ENCODE data around the gene HCRT. TPM values are rescaled to one million over a fixed set of nuclear protein-coding genes. Genes with fewer than 3 reads are reported as not detected.
"Not testable (repeated sequence)": the region's sequence is repeated elsewhere in the genome, so short reads cannot be mapped to it uniquely, and the experiment has no call there.

The HCRT gene
- polyA plus RNA-seq, 1 donor from 2014 or later: not detected

- H3K4me2 ChIP-seq (ENCODE audit: low read length): no peak overlapping the region
- H3K9me3 ChIP-seq (ENCODE audit: low read length): no peaks in the 10 kb centered on the region
- H3K36me3 ChIP-seq (ENCODE audit: insufficient read depth, low read length): no peaks in the 10 kb centered on the region
- H3K9ac ChIP-seq (ENCODE audit: low read length): no peak overlapping the region
- TF ChIP-seq EP300 (conservative IDR thresholded peaks at IDR 0.05; ENCODE audit: poor library complexity, severe bottlenecking): no peak
- TF ChIP-seq CTCF (IDR thresholded peaks at IDR 0.05; ENCODE audit: poor library complexity, severe bottlenecking): no peak
- TF ChIP-seq MXI1 (conservative IDR thresholded peaks at IDR 0.05; ENCODE audit: poor library complexity, severe bottlenecking): no peak
- no peak for TF ChIP-seq REST (IDR thresholded peaks at IDR 0.05; ENCODE audit: borderline replicate concordance)
- TF ChIP-seq TAF1 (IDR thresholded peaks at IDR 0.05; ENCODE audit: low read depth): no peak
- no peak for TF ChIP-seq EZH2 (IDR thresholded peaks at IDR 0.05; ENCODE audit: borderline replicate concordance, insufficient read depth, low read length, poor library complexity, severe bottlenecking)
- TF ChIP-seq POLR2AphosphoS5 (IDR thresholded peaks at IDR 0.05): no peak
- TF ChIP-seq RAD21 (conservative IDR thresholded peaks at IDR 0.05): no peak
- TF ChIP-seq SMC3 (conservative IDR thresholded peaks at IDR 0.05; ENCODE audit: poor library complexity): no peak
- peaks cover 11% of the 10 kb centered on the region for H3K79me2 ChIP-seq (replicated peaks; ENCODE audit: insufficient read depth, low read length)
- H3K4me3 ChIP-seq (ENCODE audit: low read length): no peak overlapping the region
- no peak overlapping the region for H2AFZ ChIP-seq (ENCODE audit: low read depth, low read length)
- no peaks in the 10 kb centered on the region for H3F3A ChIP-seq (ENCODE audit: insufficient read depth, low read length, poor library complexity, severe bottlenecking)
- H4K20me1 ChIP-seq (ENCODE audit: insufficient read depth): peaks cover 8% of the 10 kb centered on the region
- no peak overlapping the region for H3K27ac ChIP-seq (ENCODE audit: low read length)
- H3K27me3 ChIP-seq (ENCODE audit: insufficient read depth, low read depth, low read length): no peaks in the 10 kb centered on the region
- H3K9me2 ChIP-seq (ENCODE audit: insufficient read depth, low read length): no peaks in the 10 kb centered on the region
These were observed 38.2 kb downstream of the HCRT start for GRCh38 chr17:42146911-42147607.

- not testable (repeated sequence) for H3F3A ChIP-seq (ENCODE audit: insufficient read depth, low read length, poor library complexity, severe bottlenecking); H3K36me3 ChIP-seq (ENCODE audit: insufficient read depth, low read length); H3K27ac ChIP-seq (ENCODE audit: low read length); H3K9ac ChIP-seq (ENCODE audit: low read length); H3K9me3 ChIP-seq (ENCODE audit: low read length); H3K4me3 ChIP-seq (ENCODE audit: low read length); H2AFZ ChIP-seq (ENCODE audit: low read depth, low read length); H3K9me2 ChIP-seq (ENCODE audit: insufficient read depth, low read length); H3K4me2 ChIP-seq (ENCODE audit: low read length); H4K20me1 ChIP-seq (ENCODE audit: insufficient read depth); H3K79me2 ChIP-seq (replicated peaks; ENCODE audit: insufficient read depth, low read length); H3K27me3 ChIP-seq (ENCODE audit: insufficient read depth, low read depth, low read length)
These were observed 42.1 kb downstream of the HCRT start for GRCh38 chr17:42143138-42143537.

All from neural cell (in vitro differentiated cells).